Panc1 (cell line): ENCODE data around the gene ADCY2. TPM values are rescaled to one million over a fixed set of nuclear protein-coding genes. Genes with fewer than 3 reads are reported as not detected.

Experiments
- ATAC-seq: fragments of 200-7000 bp; cut with Tn5 transposase; 2 replicates; pipeline ENCODE4 v1.9.1; 2020; ENCODE audit warnings: mild to moderate bottlenecking, moderate library complexity
- BruUV-seq: library from RNA; stranded (reverse); fragments of 400-500 nt; replicated peaks from 2 replicates; lab custom pipeline; 2021; lab: Mats Ljungman, UMichigan
- CTCF ChIA-PET: fragments of 300-600 bp; sonication (Branson Sonifier 250); formaldehyde crosslinking; loops from one replicate; lab custom pipeline; 2022; ENCODE audit warnings: antibody characterized with exemption; lab: Charles Lee
- POLR2A ChIA-PET: fragments of 300-600 bp; sonication (Branson Sonifier 250); formaldehyde crosslinking; loops from one replicate; lab custom pipeline; 2022; ENCODE audit warnings: antibody characterized with exemption; lab: Charles Lee
- DNase-seq: peaks from one replicate; pipeline ENCODE4 v3.0.0-alpha.2; 2010; ENCODE audit warnings: low read depth, low spot score
- H3K27ac ChIP-seq: 2 replicates; pipeline ENCODE4 v1.5.1; 2011; ENCODE audit warnings: mild to moderate bottlenecking, low read length, inconsistent platforms
- H3K27me3 ChIP-seq: fragments of 200-500 bp; sonication (Bioruptor generic); 2 replicates; pipeline ENCODE4 v1.6.0; 2014; ENCODE audit warnings: low read length, inconsistent platforms; ENCODE audit not compliant: control insufficient read depth, insufficient read depth
- H3K36me3 ChIP-seq: fragments of 200-500 bp; sonication (Bioruptor generic); 2 replicates; pipeline ENCODE4 v1.5.1; 2014; ENCODE audit warnings: inconsistent platforms, mild to moderate bottlenecking, low read length, moderate library complexity; ENCODE audit not compliant: control insufficient read depth, insufficient read depth
- H3K4me1 ChIP-seq: 2 replicates; pipeline ENCODE4 v1.5.1; 2011; ENCODE audit warnings: inconsistent platforms, mild to moderate bottlenecking, low read length, moderate library complexity; ENCODE audit not compliant: control insufficient read depth, insufficient read depth
- H3K4me3 ChIP-seq, 2 experiments: 2 replicates each; pipeline ENCODE4 v1.5.1; 2011 to 2012; ENCODE audit warnings: low read depth in 2 of 2, low read length in 2 of 2, mild to moderate bottlenecking in 2 of 2, inconsistent platforms in 1 of 2, moderate library complexity in 1 of 2
- H3K9me3 ChIP-seq: fragments of 200-500 bp; sonication (Bioruptor generic); 2 replicates; pipeline ENCODE4 v1.5.1; 2014; ENCODE audit warnings: low read depth, mild to moderate bottlenecking, inconsistent platforms, low read length, moderate library complexity; ENCODE audit not compliant: control insufficient read depth, insufficient read depth
- POLR2AphosphoS5 ChIP-seq: IDR thresholded peaks from 2 replicates; pipeline ENCODE4 v1.6.1; 2012; ENCODE audit warnings: mild to moderate bottlenecking, low read depth, low read length, moderate library complexity
- SIN3A ChIP-seq: IDR thresholded peaks from 2 replicates; pipeline ENCODE4 v1.6.1; 2012; ENCODE audit warnings: low read depth, mild to moderate bottlenecking, low read length, moderate library complexity, borderline replicate concordance; ENCODE audit not compliant: insufficient read depth
- TCF7L2 ChIP-seq: IDR thresholded peaks from 2 replicates; pipeline ENCODE4 v1.6.1; 2011; ENCODE audit warnings: mild to moderate bottlenecking, low read depth, low read length, inconsistent platforms
- in situ Hi-C: cut with HindIII; loops from 2 replicates; pipeline ENCODE4 v1.10.0; 2016; ENCODE audit warnings: low sequenced_read_pairs, low pct_unique_long_range_greater_than_20kb
- intact Hi-C: fragments of 100-400 bp; cut with micrococcal nuclease; formaldehyde crosslinking; loops from one replicate; pipeline ENCODE4 v1.10.0; 2022; ENCODE audit not compliant: unreplicated experiment
- total RNA-seq: library from RNA; stranded (reverse); gene quantifications from one replicate; pipeline ENCODE4 v1.2.1, GENCODE V29; 2021; ENCODE audit not compliant: unreplicated experiment
- TF ChIP-seq, protein P1 (sequence below): fragments of 450-650 bp; IDR thresholded peaks from 2 replicates; pipeline ENCODE4 v1.5.1; 2017; ENCODE audit warnings: mild to moderate bottlenecking
- TF ChIP-seq, protein P2 (sequence below), 2 experiments: IDR thresholded peaks; 2 replicates each; pipeline ENCODE4 v1.6.1; 2011 to 2012; ENCODE audit warnings: low read depth in 2 of 2, control low read depth in 1 of 2, low read length in 1 of 2, mild to moderate bottlenecking in 1 of 2, moderate library complexity in 1 of 2; ENCODE audit not compliant: insufficient read depth in 1 of 2

ADCY2 gene
- total RNA-seq, 1 experiment from 2014 or later, result 0.13 TPM

DNA sequence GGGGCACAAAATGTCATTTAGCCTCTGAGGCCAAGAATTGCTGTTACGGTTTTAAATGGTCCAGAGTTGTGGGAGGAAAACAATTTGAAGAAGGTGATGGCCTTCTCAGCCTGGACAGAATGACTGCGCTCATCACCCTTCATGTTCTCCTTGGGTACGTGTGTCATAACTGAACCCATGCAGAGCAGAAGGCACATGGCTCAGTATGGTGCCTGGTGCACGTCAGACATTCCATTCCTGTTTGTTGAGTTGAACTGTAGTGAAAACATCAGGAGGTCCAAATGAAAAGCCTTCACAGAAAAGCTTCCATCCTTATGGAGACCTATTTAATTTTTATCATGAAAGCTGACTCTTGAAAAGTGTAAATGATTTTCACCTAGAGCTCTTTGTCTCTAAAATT, 321.8 kb downstream of the ADCY2 start:
- ChIA-PET POLR2A (no interaction called here), CTCF (interaction anchor here (0.6 kb wide), 1 partner anchor 36 kb away, joined by 5 read pairs; no protein-coding TSS in a partner anchor)
- TF ChIP-seq, protein P1, sequence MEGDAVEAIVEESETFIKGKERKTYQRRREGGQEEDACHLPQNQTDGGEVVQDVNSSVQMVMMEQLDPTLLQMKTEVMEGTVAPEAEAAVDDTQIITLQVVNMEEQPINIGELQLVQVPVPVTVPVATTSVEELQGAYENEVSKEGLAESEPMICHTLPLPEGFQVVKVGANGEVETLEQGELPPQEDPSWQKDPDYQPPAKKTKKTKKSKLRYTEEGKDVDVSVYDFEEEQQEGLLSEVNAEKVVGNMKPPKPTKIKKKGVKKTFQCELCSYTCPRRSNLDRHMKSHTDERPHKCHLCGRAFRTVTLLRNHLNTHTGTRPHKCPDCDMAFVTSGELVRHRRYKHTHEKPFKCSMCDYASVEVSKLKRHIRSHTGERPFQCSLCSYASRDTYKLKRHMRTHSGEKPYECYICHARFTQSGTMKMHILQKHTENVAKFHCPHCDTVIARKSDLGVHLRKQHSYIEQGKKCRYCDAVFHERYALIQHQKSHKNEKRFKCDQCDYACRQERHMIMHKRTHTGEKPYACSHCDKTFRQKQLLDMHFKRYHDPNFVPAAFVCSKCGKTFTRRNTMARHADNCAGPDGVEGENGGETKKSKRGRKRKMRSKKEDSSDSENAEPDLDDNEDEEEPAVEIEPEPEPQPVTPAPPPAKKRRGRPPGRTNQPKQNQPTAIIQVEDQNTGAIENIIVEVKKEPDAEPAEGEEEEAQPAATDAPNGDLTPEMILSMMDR, result no peak
- TF ChIP-seq POLR2AphosphoS5, result no peak
- TF ChIP-seq, protein P2, sequence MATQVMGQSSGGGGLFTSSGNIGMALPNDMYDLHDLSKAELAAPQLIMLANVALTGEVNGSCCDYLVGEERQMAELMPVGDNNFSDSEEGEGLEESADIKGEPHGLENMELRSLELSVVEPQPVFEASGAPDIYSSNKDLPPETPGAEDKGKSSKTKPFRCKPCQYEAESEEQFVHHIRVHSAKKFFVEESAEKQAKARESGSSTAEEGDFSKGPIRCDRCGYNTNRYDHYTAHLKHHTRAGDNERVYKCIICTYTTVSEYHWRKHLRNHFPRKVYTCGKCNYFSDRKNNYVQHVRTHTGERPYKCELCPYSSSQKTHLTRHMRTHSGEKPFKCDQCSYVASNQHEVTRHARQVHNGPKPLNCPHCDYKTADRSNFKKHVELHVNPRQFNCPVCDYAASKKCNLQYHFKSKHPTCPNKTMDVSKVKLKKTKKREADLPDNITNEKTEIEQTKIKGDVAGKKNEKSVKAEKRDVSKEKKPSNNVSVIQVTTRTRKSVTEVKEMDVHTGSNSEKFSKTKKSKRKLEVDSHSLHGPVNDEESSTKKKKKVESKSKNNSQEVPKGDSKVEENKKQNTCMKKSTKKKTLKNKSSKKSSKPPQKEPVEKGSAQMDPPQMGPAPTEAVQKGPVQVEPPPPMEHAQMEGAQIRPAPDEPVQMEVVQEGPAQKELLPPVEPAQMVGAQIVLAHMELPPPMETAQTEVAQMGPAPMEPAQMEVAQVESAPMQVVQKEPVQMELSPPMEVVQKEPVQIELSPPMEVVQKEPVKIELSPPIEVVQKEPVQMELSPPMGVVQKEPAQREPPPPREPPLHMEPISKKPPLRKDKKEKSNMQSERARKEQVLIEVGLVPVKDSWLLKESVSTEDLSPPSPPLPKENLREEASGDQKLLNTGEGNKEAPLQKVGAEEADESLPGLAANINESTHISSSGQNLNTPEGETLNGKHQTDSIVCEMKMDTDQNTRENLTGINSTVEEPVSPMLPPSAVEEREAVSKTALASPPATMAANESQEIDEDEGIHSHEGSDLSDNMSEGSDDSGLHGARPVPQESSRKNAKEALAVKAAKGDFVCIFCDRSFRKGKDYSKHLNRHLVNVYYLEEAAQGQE (IDR thresholded peaks at IDR 0.05; ENCODE audit: insufficient read depth in 1 of 2, low read depth in 2 of 2, low read length in 1 of 2), result no peak
- TF ChIP-seq TCF7L2, result no peak
- TF ChIP-seq SIN3A, result no peak
- H3K9me3 ChIP-seq, result no peaks in the 10 kb centered on the region
- intact Hi-C loops, result no loop called here
- H3K27ac ChIP-seq, result no peak overlapping the region
- no peaks in the 10 kb centered on the region for H3K27me3 ChIP-seq
- no peaks in the 10 kb centered on the region for H3K36me3 ChIP-seq
- no TSS peak for BruUV-seq
- no peak for DNase-seq
- H3K4me3 ChIP-seq, result no peak overlapping the region
- in situ Hi-C loops, result no loop called here
- ATAC-seq, result no peak
- H3K4me1 ChIP-seq, result no peaks in the 10 kb centered on the region

- CTCF ChIA-PET, result no interaction called here
Observed at GRCh38 chr5:7728076-7728475, 332.1 kb downstream of the ADCY2 start.

More at GRCh38 chr5:7728076-7728475, 332.1 kb downstream of the ADCY2 start:
- DNase-seq (no peak), ATAC-seq (no peak)
- intact Hi-C loops (no loop called here), in situ Hi-C loops (no loop called here)
- no peaks in the 10 kb centered on the region for H3K36me3 ChIP-seq
- H3K9me3 ChIP-seq, result no peaks in the 10 kb centered on the region
- POLR2A ChIA-PET, result no interaction called here
- H3K27me3 ChIP-seq, result no peaks in the 10 kb centered on the region
- TF ChIP-seq POLR2AphosphoS5, result no peak
- no peak for TF ChIP-seq SIN3A
- TF ChIP-seq, protein P2 (IDR thresholded peaks at IDR 0.05; ENCODE audit: insufficient read depth in 1 of 2, low read depth in 2 of 2, low read length in 1 of 2), result no peak
- no peak overlapping the region for H3K27ac ChIP-seq
- H3K4me3 ChIP-seq, result no peak overlapping the region
- BruUV-seq, result no TSS peak
- H3K4me1 ChIP-seq, result no peaks in the 10 kb centered on the region
